Panc1 (cell line): Measurements from ENCODE around the gene SLC9A3. TPM values are rescaled to one million over a fixed set of nuclear protein-coding genes. Genes with fewer than 3 reads are reported as not detected.

Experiments
- ATAC-seq: fragments of 200-7000 bp; cut with Tn5 transposase; 2 replicates; pipeline ENCODE4 v1.9.1; 2020; ENCODE audit warnings: mild to moderate bottlenecking, moderate library complexity
- BruUV-seq: library from RNA; stranded (reverse); fragments of 400-500 nt; replicated peaks from 2 replicates; lab custom pipeline; 2021; lab: Mats Ljungman, UMichigan
- CTCF ChIA-PET: fragments of 300-600 bp; sonication (Branson Sonifier 250); formaldehyde crosslinking; loops from one replicate; lab custom pipeline; 2022; ENCODE audit warnings: antibody characterized with exemption; lab: Charles Lee
- POLR2A ChIA-PET: fragments of 300-600 bp; sonication (Branson Sonifier 250); formaldehyde crosslinking; loops from one replicate; lab custom pipeline; 2022; ENCODE audit warnings: antibody characterized with exemption; lab: Charles Lee
- DNase-seq: peaks from one replicate; pipeline ENCODE4 v3.0.0-alpha.2; 2010; ENCODE audit warnings: low read depth, low spot score
- H3K27ac ChIP-seq: 2 replicates; pipeline ENCODE4 v1.5.1; 2011; ENCODE audit warnings: mild to moderate bottlenecking, low read length, inconsistent platforms
- H3K27me3 ChIP-seq: fragments of 200-500 bp; sonication (Bioruptor generic); 2 replicates; pipeline ENCODE4 v1.6.0; 2014; ENCODE audit warnings: low read length, inconsistent platforms; ENCODE audit not compliant: control insufficient read depth, insufficient read depth
- H3K36me3 ChIP-seq: fragments of 200-500 bp; sonication (Bioruptor generic); 2 replicates; pipeline ENCODE4 v1.5.1; 2014; ENCODE audit warnings: inconsistent platforms, mild to moderate bottlenecking, low read length, moderate library complexity; ENCODE audit not compliant: control insufficient read depth, insufficient read depth
- H3K4me1 ChIP-seq: 2 replicates; pipeline ENCODE4 v1.5.1; 2011; ENCODE audit warnings: inconsistent platforms, mild to moderate bottlenecking, low read length, moderate library complexity; ENCODE audit not compliant: control insufficient read depth, insufficient read depth
- H3K4me3 ChIP-seq, 2 experiments: 2 replicates each; pipeline ENCODE4 v1.5.1; 2011 to 2012; ENCODE audit warnings: low read depth in 2 of 2, low read length in 2 of 2, mild to moderate bottlenecking in 2 of 2, inconsistent platforms in 1 of 2, moderate library complexity in 1 of 2
- H3K9me3 ChIP-seq: fragments of 200-500 bp; sonication (Bioruptor generic); 2 replicates; pipeline ENCODE4 v1.5.1; 2014; ENCODE audit warnings: low read depth, mild to moderate bottlenecking, inconsistent platforms, low read length, moderate library complexity; ENCODE audit not compliant: control insufficient read depth, insufficient read depth
- POLR2AphosphoS5 ChIP-seq: IDR thresholded peaks from 2 replicates; pipeline ENCODE4 v1.6.1; 2012; ENCODE audit warnings: mild to moderate bottlenecking, low read depth, low read length, moderate library complexity
- SIN3A ChIP-seq: IDR thresholded peaks from 2 replicates; pipeline ENCODE4 v1.6.1; 2012; ENCODE audit warnings: low read depth, mild to moderate bottlenecking, low read length, moderate library complexity, borderline replicate concordance; ENCODE audit not compliant: insufficient read depth
- TCF7L2 ChIP-seq: IDR thresholded peaks from 2 replicates; pipeline ENCODE4 v1.6.1; 2011; ENCODE audit warnings: mild to moderate bottlenecking, low read depth, low read length, inconsistent platforms
- in situ Hi-C: cut with HindIII; loops from 2 replicates; pipeline ENCODE4 v1.10.0; 2016; ENCODE audit warnings: low sequenced_read_pairs, low pct_unique_long_range_greater_than_20kb
- intact Hi-C: fragments of 100-400 bp; cut with micrococcal nuclease; formaldehyde crosslinking; loops from one replicate; pipeline ENCODE4 v1.10.0; 2022; ENCODE audit not compliant: unreplicated experiment
- total RNA-seq: library from RNA; stranded (reverse); gene quantifications from one replicate; pipeline ENCODE4 v1.2.1, GENCODE V29; 2021; ENCODE audit not compliant: unreplicated experiment
- TF ChIP-seq, protein P1 (sequence below), 2 experiments: IDR thresholded peaks; 2 replicates each; pipeline ENCODE4 v1.6.1; 2011 to 2012; ENCODE audit warnings: low read depth in 2 of 2, control low read depth in 1 of 2, low read length in 1 of 2, mild to moderate bottlenecking in 1 of 2, moderate library complexity in 1 of 2; ENCODE audit not compliant: insufficient read depth in 1 of 2
- TF ChIP-seq, protein P2 (sequence below): fragments of 450-650 bp; IDR thresholded peaks from 2 replicates; pipeline ENCODE4 v1.5.1; 2017; ENCODE audit warnings: mild to moderate bottlenecking

Gene SLC9A3
- total RNA-seq, 1 experiment from 2014 or later = 2.0 TPM

DNA sequence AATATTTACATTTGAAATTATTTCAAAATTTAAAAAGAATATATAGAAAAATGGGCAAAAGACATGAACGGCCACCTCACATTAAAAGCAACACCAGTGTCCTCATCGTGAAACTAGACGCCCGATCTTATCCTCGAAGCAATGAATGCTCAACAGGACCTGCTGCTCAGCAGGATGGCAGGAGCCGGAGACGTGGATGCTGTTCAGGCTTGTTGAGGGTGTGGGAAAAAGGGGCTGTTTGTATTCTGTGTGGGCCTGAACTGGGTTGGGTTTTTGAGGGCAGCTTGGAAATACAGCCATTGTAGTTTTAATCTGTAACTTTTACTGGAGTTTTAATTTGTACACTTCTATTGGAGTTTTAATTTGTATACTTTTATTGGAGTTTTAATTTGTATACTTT lies 60.9 kb downstream of the SLC9A3 start:
- no peak for ATAC-seq
- Histone ChIP-seq H3K27me3 (no peaks in the 10 kb centered on the region), H3K36me3 (peaks cover 9% of the 10 kb centered on the region), H3K27ac (no peak overlapping the region), H3K4me3 (no peak overlapping the region), H3K4me1 (no peaks in the 10 kb centered on the region), H3K9me3 (no peaks in the 10 kb centered on the region)
- ChIA-PET POLR2A (interaction anchor here (0.6 kb wide), 1 partner anchor 148 kb away, joined by 4 read pairs; no protein-coding TSS in a partner anchor), CTCF (no interaction called here)
- no peak for DNase-seq
- no TSS peak for BruUV-seq
- intact Hi-C loops (no loop called here), in situ Hi-C loops (no loop called here)
- TF ChIP-seq TCF7L2 (no peak), SIN3A (no peak), POLR2AphosphoS5 (no peak)
- TF ChIP-seq, protein P1, sequence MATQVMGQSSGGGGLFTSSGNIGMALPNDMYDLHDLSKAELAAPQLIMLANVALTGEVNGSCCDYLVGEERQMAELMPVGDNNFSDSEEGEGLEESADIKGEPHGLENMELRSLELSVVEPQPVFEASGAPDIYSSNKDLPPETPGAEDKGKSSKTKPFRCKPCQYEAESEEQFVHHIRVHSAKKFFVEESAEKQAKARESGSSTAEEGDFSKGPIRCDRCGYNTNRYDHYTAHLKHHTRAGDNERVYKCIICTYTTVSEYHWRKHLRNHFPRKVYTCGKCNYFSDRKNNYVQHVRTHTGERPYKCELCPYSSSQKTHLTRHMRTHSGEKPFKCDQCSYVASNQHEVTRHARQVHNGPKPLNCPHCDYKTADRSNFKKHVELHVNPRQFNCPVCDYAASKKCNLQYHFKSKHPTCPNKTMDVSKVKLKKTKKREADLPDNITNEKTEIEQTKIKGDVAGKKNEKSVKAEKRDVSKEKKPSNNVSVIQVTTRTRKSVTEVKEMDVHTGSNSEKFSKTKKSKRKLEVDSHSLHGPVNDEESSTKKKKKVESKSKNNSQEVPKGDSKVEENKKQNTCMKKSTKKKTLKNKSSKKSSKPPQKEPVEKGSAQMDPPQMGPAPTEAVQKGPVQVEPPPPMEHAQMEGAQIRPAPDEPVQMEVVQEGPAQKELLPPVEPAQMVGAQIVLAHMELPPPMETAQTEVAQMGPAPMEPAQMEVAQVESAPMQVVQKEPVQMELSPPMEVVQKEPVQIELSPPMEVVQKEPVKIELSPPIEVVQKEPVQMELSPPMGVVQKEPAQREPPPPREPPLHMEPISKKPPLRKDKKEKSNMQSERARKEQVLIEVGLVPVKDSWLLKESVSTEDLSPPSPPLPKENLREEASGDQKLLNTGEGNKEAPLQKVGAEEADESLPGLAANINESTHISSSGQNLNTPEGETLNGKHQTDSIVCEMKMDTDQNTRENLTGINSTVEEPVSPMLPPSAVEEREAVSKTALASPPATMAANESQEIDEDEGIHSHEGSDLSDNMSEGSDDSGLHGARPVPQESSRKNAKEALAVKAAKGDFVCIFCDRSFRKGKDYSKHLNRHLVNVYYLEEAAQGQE (IDR thresholded peaks at IDR 0.05; ENCODE audit: insufficient read depth in 1 of 2, low read depth in 2 of 2, low read length in 1 of 2) = no peak
- TF ChIP-seq, protein P2, sequence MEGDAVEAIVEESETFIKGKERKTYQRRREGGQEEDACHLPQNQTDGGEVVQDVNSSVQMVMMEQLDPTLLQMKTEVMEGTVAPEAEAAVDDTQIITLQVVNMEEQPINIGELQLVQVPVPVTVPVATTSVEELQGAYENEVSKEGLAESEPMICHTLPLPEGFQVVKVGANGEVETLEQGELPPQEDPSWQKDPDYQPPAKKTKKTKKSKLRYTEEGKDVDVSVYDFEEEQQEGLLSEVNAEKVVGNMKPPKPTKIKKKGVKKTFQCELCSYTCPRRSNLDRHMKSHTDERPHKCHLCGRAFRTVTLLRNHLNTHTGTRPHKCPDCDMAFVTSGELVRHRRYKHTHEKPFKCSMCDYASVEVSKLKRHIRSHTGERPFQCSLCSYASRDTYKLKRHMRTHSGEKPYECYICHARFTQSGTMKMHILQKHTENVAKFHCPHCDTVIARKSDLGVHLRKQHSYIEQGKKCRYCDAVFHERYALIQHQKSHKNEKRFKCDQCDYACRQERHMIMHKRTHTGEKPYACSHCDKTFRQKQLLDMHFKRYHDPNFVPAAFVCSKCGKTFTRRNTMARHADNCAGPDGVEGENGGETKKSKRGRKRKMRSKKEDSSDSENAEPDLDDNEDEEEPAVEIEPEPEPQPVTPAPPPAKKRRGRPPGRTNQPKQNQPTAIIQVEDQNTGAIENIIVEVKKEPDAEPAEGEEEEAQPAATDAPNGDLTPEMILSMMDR = no peak

DNA sequence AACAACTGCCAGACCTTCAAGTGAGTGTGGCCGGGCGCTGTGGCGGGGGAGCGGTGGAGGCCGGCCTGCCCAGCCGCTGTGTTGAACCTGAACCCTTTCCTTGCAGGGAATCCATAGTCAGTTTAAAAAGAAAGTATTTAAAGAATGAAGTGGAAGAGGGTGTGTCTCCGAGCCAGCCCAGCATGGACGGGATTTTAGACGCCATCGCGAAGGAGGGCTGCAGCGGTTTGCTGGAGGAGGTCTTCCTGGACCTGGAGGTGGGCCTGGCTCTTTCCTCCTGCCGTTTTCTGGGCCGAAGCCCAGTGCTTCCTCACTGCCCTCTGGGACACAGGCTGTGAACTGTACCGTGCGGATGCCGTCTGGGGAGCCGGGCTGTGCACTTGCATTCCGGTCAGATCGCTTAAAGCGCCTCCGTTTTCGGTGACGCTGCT lies 62.2 kb downstream of the SLC9A3 start:
- Histone ChIP-seq H3K4me3 (no peak overlapping the region), H3K27ac (no peak overlapping the region), H3K4me1 (no peaks in the 10 kb centered on the region), H3K36me3 (peaks cover 13% of the 10 kb centered on the region), H3K9me3 (no peaks in the 10 kb centered on the region), H3K27me3 (no peaks in the 10 kb centered on the region)
- no TSS peak for BruUV-seq
- ChIA-PET POLR2A (no interaction called here), CTCF (no interaction called here)
- TF ChIP-seq, protein P2 = no peak
- TF ChIP-seq TCF7L2 = no peak
- TF ChIP-seq POLR2AphosphoS5 = no peak
- TF ChIP-seq, protein P1 (IDR thresholded peaks at IDR 0.05; ENCODE audit: insufficient read depth in 1 of 2, low read depth in 2 of 2, low read length in 1 of 2) = no peak
- TF ChIP-seq SIN3A = no peak
- intact Hi-C loops (no loop called here), in situ Hi-C loops (no loop called here)
- ATAC-seq (no peak), DNase-seq (no peak)
